Ramos (cell line): ENCODE results near the gene SGPL1.

Experiments used
- in situ Hi-C: fragments of 300-500 bp; cut with MboI; formaldehyde crosslinking; loops from one replicate; pipeline ENCODE4 v1.14.3; 2022; ENCODE audit warnings: low sequenced_read_pairs; ENCODE audit not compliant: unreplicated experiment

The SGPL1 gene

DNA sequence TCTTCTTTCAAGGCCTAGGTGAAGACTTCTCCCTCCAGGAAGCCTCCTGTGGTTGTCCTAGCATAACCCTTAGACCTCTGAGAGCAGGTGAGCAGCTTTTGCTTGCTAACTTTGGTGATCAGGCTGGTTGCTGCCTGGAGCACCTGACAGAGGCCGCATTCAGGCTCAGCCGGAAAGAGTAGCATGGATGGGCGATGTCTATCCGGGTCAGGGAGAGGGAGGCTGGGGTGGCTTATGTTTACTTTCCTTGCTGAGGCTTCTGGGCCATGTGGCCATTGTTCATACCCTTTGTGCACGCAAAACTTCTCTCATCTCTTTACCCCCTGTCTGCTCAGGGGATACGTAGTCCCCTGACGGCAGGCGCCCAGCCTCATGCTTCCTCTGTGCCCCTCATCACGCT, 100.1 kb downstream of the SGPL1 start:
- in situ Hi-C loops = no loop called here

DNA sequence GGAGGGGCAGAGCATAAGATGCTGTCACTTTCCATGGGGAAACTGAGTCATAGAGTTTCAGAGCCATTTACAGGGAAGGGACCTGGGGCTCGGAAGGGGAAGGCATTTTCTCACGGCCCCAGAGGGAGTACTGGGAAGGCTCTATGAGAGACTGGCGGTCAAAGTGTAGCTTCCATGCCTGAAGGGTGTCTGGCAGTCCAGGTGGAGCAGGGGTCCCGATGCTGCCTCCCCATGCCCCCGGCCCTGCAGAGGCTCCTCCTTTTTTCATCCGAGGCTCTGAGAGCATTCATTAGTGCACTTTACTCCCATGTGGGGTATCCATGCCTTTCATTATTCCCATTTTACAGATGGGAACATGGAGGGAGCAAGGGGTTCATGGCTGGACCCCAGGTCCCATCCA, 100.5 kb downstream of the SGPL1 start:
- in situ Hi-C loops = no loop called here

- in situ Hi-C loops = no loop called here
Observed at GRCh38 chr10:70917226-70917625, 101.5 kb downstream of the SGPL1 start.

GRCh38 chr10:70917635-70918034, 101.9 kb downstream of the SGPL1 start:
- in situ Hi-C loops = no loop called here

DNA sequence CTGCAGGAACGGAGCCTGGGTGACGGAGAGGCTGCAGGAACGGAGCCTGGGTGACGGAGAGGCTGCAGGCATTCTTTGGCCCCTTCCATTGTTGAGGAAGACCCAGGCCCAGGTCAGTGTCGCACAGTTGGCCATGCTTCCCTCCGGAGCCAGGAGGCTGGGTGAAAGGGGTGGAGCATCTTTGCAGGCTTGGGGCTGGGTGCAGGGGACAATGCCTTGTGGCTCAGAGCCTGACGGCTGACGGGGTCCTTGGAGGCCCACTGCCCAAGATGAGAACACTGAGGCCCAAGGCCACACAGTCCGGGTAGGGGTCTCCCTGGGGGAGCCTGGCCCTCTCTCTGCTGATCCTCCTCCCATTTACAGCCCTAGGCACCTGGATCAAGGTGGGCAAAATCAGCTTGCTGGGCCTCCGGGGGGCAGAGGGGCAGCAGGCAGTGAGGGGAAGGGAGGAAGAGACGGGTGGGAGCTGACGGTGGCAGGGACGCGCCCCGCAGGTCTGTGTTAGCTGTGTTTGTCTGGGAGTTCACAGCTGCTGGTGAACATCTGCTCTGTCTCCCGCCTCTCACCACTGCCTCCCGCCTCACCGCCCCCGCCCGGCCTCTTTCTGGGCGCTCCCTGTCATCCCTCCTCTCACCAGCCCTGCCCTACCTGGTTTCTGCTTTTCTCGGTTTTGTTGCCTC, 103.2 kb downstream of the SGPL1 start:
- in situ Hi-C loops = no loop called here

- in situ Hi-C loops = loop anchor here (10.0 kb wide), 1 partner anchor 295 kb away; the partner anchor contains the start of gene UNC5B
Observed at GRCh38 chr10:70919906-70920305, 104.2 kb downstream of the SGPL1 start.

DNA sequence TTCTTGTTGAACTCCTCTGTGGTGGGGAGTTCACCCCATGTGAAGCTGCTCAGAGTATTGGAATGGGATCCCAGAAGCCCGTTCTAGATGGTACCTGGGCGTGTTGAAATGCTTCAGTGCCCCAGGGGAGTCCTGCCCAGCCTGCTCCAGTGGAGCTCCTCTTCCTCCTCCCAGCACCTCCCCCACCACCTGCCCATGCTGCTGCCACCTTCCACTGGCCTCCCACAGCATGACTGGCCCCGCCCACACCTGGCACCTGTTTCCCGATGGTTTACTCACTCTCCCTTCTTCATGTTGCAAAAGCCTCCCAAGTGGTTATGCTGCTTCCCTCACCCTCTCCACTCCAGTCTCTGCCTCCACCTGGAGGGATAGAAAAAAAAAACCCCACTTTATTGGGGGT, 104.8 kb downstream of the SGPL1 start:
- in situ Hi-C loops = loop anchor here (10.0 kb wide), 1 partner anchor 294 kb away; the partner anchor contains the start of gene UNC5B

GRCh38 chr10:70921285-70921684, 105.5 kb downstream of the SGPL1 start:
- in situ Hi-C loops = loop anchor here (10.0 kb wide), 1 partner anchor 294 kb away; the partner anchor contains the start of gene UNC5B

DNA sequence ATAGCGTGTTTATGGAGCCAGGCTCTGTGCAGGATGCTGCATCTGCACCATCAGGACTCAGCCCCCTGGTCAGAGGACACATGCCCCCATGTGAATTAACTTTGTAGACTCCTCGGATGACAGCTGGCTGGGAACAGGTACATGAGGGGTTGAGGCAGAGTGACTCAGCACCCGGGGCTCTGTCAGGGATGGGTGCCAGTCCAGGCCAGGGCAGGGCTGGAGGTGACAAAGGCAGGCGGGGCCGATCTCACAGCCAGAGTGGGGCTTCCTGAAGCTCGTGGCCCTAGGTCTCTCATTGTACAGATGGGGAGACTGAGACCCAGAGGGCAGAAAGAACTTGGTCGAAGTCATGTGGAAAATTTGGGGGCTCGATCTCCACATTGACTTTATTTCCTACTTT, 107.9 kb downstream of the SGPL1 start:
- in situ Hi-C loops = loop anchor here (10.0 kb wide), 1 partner anchor 291 kb away; the partner anchor contains the start of gene UNC5B

DNA sequence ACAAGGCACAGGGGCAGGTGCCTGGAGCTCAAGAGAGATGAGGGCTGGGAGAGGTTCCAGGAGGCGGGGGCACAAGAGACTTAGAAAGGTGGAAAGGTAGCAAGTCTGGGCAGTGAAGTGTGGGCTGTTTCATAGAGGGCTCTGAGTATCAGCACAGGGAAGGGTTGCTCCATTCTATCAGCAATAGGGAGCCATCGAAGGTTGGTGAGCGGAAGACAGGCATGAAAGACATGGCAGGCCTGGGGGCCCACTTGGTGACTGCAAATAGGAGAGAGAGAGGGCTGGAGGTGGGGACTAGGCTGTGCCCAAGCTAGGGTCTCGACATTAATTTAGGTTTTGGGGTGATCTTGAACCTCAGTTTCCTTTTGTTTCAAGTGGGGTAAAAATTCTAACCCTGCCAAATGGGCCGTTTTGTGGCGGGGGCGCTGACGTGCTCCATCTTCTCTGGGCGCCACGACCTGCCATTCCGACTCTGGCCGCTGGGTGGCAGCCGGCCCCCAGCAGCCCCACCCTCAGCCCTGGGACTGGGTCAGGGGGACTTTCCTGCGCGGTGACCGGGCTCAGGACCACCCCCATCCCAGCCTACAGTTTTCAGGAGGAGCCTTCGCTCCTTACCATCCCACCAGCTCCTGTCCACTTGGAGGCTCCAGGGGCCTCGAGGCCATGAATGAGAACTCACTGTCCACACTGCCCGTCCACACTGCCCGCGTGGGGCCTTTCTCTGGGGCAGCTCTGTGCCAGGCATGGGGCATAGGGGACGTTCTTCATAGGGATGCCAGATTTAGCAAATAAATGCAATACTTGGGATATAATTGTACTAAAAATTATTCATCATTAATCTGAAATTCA, 109.9 kb downstream of the SGPL1 start:
- in situ Hi-C loops = loop anchor here (10.0 kb wide), 1 partner anchor 289 kb away; the partner anchor contains the start of gene UNC5B

GRCh38 chr10:70926226-70927000, 110.7 kb downstream of the SGPL1 start:
- in situ Hi-C loops = loop anchor here (10.0 kb wide), 1 partner anchor 288 kb away; the partner anchor contains the start of gene UNC5B

DNA sequence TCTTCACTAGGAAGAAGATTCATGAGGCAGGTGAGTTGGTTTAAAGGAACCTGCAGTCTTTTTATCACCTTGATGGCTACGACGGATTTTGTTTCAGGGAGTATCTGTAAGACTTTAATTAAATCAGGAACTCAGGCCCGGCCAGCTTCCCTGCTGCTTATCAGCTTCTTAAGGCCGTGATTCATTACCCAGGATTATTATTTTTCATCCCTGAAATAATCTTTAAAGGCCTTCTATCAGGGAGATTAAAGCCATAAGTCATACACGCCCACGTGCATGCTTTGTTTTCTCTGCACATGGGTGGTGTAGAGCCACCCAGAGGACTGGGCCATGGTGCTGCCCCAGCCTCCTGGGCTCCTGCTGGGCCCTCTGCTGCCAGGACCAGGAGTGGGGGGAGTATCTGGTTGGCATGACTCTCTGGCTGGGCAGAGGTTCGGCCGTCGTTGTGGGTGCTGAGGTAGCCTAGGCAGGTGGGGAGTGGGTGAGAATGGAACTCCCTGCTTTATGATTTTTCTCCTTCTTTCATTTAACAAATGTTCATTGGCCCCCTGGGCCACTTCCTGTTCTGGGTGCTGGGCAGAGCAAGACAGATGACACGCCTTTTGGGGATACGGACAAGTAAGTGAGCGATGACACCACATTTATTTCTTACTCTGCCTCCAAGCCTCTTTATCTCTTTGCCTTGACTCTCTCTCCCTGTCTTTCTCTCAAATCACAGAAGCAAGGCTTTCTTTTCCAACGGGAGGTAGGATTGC, 111.6 kb downstream of the SGPL1 start:
- in situ Hi-C loops = loop anchor here (10.0 kb wide), 1 partner anchor 287 kb away; the partner anchor contains the start of gene UNC5B

GRCh38 chr10:70928140-70928539, 112.4 kb downstream of the SGPL1 start:
- in situ Hi-C loops = loop anchor here (10.0 kb wide), 1 partner anchor 287 kb away; the partner anchor contains the start of gene UNC5B

DNA sequence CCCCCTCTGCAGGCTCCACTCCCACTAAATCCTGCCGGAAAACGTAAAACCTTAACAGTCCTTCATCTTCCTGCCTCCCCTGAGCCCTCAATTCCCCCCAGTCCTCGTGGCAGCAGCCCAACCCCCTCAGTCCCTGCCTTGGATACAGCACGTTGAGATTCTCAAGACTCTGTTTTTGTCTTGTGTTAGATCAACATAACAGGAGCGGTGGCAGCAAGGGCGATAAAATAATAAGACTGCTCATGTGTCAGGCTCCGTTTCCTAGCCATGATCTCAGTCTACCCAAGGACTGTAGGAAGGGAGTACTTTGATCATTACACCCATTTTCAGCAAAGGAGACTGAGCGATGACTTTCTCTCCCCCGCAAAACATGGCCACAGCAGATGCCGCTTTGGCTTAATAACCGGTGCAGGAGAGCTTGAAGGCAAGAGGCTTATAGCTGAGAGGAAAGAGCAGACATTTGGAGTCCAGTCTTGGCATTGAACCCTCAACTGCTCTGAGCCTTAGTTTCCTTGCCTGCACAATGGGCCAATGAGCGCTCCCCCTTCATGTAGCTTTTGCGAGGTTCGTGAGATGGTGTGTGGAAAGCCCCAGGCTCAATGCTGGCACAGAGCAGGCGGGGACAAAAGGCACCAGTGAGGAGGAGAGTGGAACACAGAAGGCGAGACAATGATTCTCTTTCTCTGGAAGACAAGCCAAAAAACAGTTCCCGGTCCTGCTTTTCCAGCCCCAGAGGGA, 114.7 kb downstream of the SGPL1 start:
- in situ Hi-C loops = no loop called here
